ENCODE measurements around the gene SEMA4B. TPM values are rescaled to one million over a fixed set of nuclear protein-coding genes. Genes with fewer than 3 reads are reported as not detected.

SEMA4B gene
- polyA plus RNA-seq, 1 donor (not counting 4 experiments of a cell fraction or from before 2014, with no cell fraction given) = 58.7 TPM

DNA sequence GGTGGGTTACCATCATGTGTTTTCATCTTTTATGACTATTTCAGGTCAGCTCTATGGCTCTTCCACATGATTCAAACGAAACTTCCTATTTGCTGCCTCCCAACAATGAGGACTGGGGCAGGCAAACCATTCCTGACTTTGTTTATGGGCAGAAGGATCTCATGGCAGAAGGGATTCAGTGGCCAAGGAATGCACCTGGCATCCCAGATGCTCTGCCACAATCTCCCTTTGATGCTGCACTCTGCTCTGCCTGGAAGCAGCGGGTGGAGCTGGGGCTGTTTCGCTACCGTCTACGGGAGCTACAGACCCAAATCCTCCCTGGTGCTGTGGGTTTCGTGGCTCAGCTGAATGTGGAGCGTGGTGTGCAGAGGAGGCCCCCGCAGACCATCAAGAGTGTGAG is 39.7 kb downstream of the SEMA4B start:
- no peak overlapping the region for H3K27ac ChIP-seq (ENCODE audit: control insufficient read depth, insufficient read depth, low read length)
- peaks cover 0 to 6% of the 10 kb centered on the region in 2 experiments for H3K36me3 ChIP-seq (ENCODE audit: control insufficient read depth in 2 of 2, extremely low read depth in 1 of 2, insufficient read depth in 2 of 2, low read length in 2 of 2)
- H3K4me1 ChIP-seq (ENCODE audit: control insufficient read depth, extremely low read depth, insufficient read depth, low read length) = no peaks in the 10 kb centered on the region
- no peak overlapping the region for H3K4me2 ChIP-seq (ENCODE audit: control insufficient read depth, extremely low read depth, insufficient read depth, low read depth, low read length)
- H3K79me2 ChIP-seq (ENCODE audit: control insufficient read depth, insufficient read depth, low read length) = no peaks in the 10 kb centered on the region
- no peaks in the 10 kb centered on the region for H4K20me1 ChIP-seq (ENCODE audit: control insufficient read depth, extremely low read depth, insufficient read depth, low read length)
- DNase-seq (ENCODE audit: low read depth, low spot score) (no peak), FAIRE-seq (no peak)
- no peaks in the 10 kb centered on the region for H3K27me3 ChIP-seq (ENCODE audit: control insufficient read depth, extremely low read depth, insufficient read depth, low read length)
- TF ChIP-seq, protein P1, sequence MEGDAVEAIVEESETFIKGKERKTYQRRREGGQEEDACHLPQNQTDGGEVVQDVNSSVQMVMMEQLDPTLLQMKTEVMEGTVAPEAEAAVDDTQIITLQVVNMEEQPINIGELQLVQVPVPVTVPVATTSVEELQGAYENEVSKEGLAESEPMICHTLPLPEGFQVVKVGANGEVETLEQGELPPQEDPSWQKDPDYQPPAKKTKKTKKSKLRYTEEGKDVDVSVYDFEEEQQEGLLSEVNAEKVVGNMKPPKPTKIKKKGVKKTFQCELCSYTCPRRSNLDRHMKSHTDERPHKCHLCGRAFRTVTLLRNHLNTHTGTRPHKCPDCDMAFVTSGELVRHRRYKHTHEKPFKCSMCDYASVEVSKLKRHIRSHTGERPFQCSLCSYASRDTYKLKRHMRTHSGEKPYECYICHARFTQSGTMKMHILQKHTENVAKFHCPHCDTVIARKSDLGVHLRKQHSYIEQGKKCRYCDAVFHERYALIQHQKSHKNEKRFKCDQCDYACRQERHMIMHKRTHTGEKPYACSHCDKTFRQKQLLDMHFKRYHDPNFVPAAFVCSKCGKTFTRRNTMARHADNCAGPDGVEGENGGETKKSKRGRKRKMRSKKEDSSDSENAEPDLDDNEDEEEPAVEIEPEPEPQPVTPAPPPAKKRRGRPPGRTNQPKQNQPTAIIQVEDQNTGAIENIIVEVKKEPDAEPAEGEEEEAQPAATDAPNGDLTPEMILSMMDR (optimal IDR thresholded peaks at IDR 0.05 in 1 of 3, IDR thresholded peaks at IDR 0.05 in 1 of 3, conservative IDR thresholded peaks at IDR 0.05 in 1 of 3; ENCODE audit: extremely low read depth in 1 of 3, insufficient read depth in 2 of 3, low read length in 3 of 3) = no peak
- TF ChIP-seq EZH2 (IDR thresholded peaks at IDR 0.05; ENCODE audit: low read length) = no peak
- dilution Hi-C loops (cut with MboI; ENCODE audit: extremely low pct_ligation_motif_present, low sequenced_read_pairs) = no loop called here
- H3K9me3 ChIP-seq (ENCODE audit: control insufficient read depth, low read depth, low read length) = no peaks in the 10 kb centered on the region
- H3K9ac ChIP-seq (ENCODE audit: control insufficient read depth, extremely low read depth, insufficient read depth, low read length) = no peak overlapping the region
- no peak overlapping the region for H2AFZ ChIP-seq (ENCODE audit: control insufficient read depth, low read length)
- H3K9me1 ChIP-seq (ENCODE audit: control insufficient read depth, extremely low read depth, insufficient read depth, low read length) = no peaks in the 10 kb centered on the region
- H3K4me3 ChIP-seq (ENCODE audit: control insufficient read depth in 2 of 3, extremely low read depth in 1 of 3, insufficient read depth in 2 of 3, low read depth in 1 of 3, low read length in 3 of 3) = no peak overlapping the region

DNA sequence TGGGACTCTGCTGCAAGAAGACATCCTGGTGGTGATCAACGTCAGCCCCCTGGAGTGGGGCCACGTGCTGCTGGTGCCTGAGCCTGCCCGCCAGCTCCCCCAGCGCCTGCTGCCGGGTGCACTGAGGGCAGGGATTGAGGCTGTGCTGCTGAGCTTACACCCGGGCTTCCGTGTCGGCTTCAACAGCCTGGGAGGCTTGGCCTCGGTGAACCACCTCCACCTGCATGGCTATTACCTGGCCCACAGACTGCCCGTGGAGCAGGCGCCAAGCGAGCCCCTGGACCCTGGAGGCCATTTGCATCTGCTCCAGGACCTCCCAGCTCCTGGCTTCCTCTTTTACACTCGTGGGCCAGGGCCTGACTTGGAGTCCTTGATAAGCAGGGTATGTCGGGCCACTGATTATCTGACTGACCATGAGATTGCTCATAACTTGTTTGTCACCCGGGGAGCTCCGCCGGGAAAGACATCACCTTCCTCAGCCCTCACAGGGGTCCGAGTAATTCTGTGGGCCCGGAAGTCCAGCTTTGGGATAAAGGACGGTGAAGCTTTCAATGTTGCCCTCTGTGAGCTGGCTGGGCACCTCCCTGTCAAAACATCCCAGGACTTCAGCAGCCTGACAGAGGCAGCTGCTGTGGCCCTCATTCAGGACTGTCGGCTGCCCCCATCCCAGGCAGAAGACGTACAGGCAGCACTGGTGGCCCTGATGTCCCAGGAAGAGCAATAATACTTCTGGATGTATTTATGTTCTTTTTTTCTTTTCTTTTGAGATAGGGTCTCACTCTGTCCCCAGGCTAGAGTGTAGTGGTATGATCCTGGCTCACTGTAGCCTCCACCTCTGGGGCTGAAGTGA is 40.4 kb downstream of the SEMA4B start:
- H3K4me2 ChIP-seq (ENCODE audit: control insufficient read depth, extremely low read depth, insufficient read depth, low read depth, low read length) = no peak overlapping the region
- no peaks in the 10 kb centered on the region for H3K4me1 ChIP-seq (ENCODE audit: control insufficient read depth, extremely low read depth, insufficient read depth, low read length)
- TF ChIP-seq EZH2 (IDR thresholded peaks at IDR 0.05; ENCODE audit: low read length) = no peak
- TF ChIP-seq, protein P1 (optimal IDR thresholded peaks at IDR 0.05 in 1 of 3, IDR thresholded peaks at IDR 0.05 in 1 of 3, conservative IDR thresholded peaks at IDR 0.05 in 1 of 3; ENCODE audit: extremely low read depth in 1 of 3, insufficient read depth in 2 of 3, low read length in 3 of 3) = no peak
- H3K27ac ChIP-seq (ENCODE audit: control insufficient read depth, insufficient read depth, low read length) = no peak overlapping the region
- dilution Hi-C loops (cut with MboI; ENCODE audit: extremely low pct_ligation_motif_present, low sequenced_read_pairs) = no loop called here
- no peaks in the 10 kb centered on the region for H3K9me3 ChIP-seq (ENCODE audit: control insufficient read depth, low read depth, low read length)
- H4K20me1 ChIP-seq (ENCODE audit: control insufficient read depth, extremely low read depth, insufficient read depth, low read length) = no peaks in the 10 kb centered on the region
- no peak overlapping the region for H3K4me3 ChIP-seq (ENCODE audit: control insufficient read depth in 2 of 3, extremely low read depth in 1 of 3, insufficient read depth in 2 of 3, low read depth in 1 of 3, low read length in 3 of 3)
- no peaks in the 10 kb centered on the region for H3K9me1 ChIP-seq (ENCODE audit: control insufficient read depth, extremely low read depth, insufficient read depth, low read length)
- FAIRE-seq (no peak), DNase-seq (ENCODE audit: low read depth, low spot score) (no peak)
- H3K27me3 ChIP-seq (ENCODE audit: control insufficient read depth, extremely low read depth, insufficient read depth, low read length) = no peaks in the 10 kb centered on the region
- no peak overlapping the region for H2AFZ ChIP-seq (ENCODE audit: control insufficient read depth, low read length)
- no peak overlapping the region for H3K9ac ChIP-seq (ENCODE audit: control insufficient read depth, extremely low read depth, insufficient read depth, low read length)
- H3K79me2 ChIP-seq (ENCODE audit: control insufficient read depth, insufficient read depth, low read length) = no peaks in the 10 kb centered on the region
- peaks cover 0 to 6% of the 10 kb centered on the region in 2 experiments for H3K36me3 ChIP-seq (ENCODE audit: control insufficient read depth in 2 of 2, extremely low read depth in 1 of 2, insufficient read depth in 2 of 2, low read length in 2 of 2)

Data from keratinocyte (primary cell).